GM18505 (cell line): ENCODE measurements around the gene OR2G3.
A peak's percentile ranks its signal among the peaks of the same experiment; 100 is the strongest.

Experiments used
- ATAC-seq: cut with Tn5 transposase; IDR thresholded peaks from one replicate; pipeline ENCODE4 v1.9.1; 2021; ENCODE audit not compliant: unreplicated experiment
- POLR2A ChIP-seq: IDR thresholded peaks from 4 replicates; pipeline ENCODE4 v1.6.1; 2011; ENCODE audit warnings: borderline replicate concordance; ENCODE audit not compliant: insufficient read depth, insufficient read length; ENCODE audit errors: extremely low read depth

OR2G3 gene

GRCh38 chr1:247639381-247639981 is 34.1 kb downstream of the OR2G3 start:
- peak; percentile 61 for ATAC-seq
- no peak for TF ChIP-seq POLR2A

- no peak for ATAC-seq
- no peak for TF ChIP-seq POLR2A
Measured at GRCh38 chr1:247642742-247643141, 37.4 kb downstream of the OR2G3 start.

- no peak for TF ChIP-seq POLR2A
- no peak for ATAC-seq
Measured at GRCh38 chr1:247646867-247647266, 41.5 kb downstream of the OR2G3 start.

- TF ChIP-seq POLR2A: no peak
- no peak for ATAC-seq
Measured at GRCh38 chr1:247647864-247648263, 42.5 kb downstream of the OR2G3 start.

- TF ChIP-seq POLR2A: no peak
- ATAC-seq: no peak
Measured at GRCh38 chr1:247653040-247653439, 47.7 kb downstream of the OR2G3 start.
